Vagina (tissue), 2 donors: ENCODE data around the gene ZNF407. TPM values are rescaled to one million over a fixed set of nuclear protein-coding genes. Genes with fewer than 3 reads are reported as not detected.
A peak's percentile ranks its signal among the peaks of the same experiment; 100 is the strongest.

Experiments
- DNase-seq, 2 donors: peaks; one replicate each; pipeline ENCODE4 v3.0.0-alpha.2; 2017; ENCODE audit errors: extremely low spot score in 2 of 2
- H3K27ac ChIP-seq: fragments of 200-600 bp; sonication (generic); one replicate; pipeline ENCODE4 v1.5.1; 2019
- H3K27me3 ChIP-seq: fragments of 200-600 bp; sonication (generic); one replicate; pipeline ENCODE4 v1.5.1; 2019
- H3K36me3 ChIP-seq, 2 donors: fragments of 200-600 bp; sonication (generic); one replicate each; pipeline ENCODE4 v1.5.1; 2017 to 2019
- H3K4me1 ChIP-seq: fragments of 200-600 bp; sonication (generic); one replicate; pipeline ENCODE4 v1.5.1; 2019
- H3K4me3 ChIP-seq, 2 donors: fragments of 200-600 bp; sonication (generic); 1 replicate in 1 of 2; 2 replicates in 1 of 2; pipeline ENCODE4 v1.5.1; 2016 to 2019
- H3K9me3 ChIP-seq: fragments of 200-600 bp; sonication (generic); one replicate; pipeline ENCODE4 v1.5.1; 2019
- CTCF ChIP-seq, 3 experiments: fragments of 450-650 bp in 2 of 3; fragments of 200-600 bp in 1 of 3; sonication (generic) in 1 of 3; IDR thresholded peaks; one replicate each; pipeline ENCODE4 v1.5.1; 2017 to 2019; ENCODE audit warnings: antibody characterized with exemption in 3 of 3, mild to moderate bottlenecking in 2 of 3, moderate library complexity in 2 of 3
- POLR2A ChIP-seq, 2 donors: fragments of 450-650 bp; IDR thresholded peaks; one replicate each; pipeline ENCODE4 v1.6.1; 2017; ENCODE audit warnings: antibody characterized with exemption in 2 of 2, mild to moderate bottlenecking in 2 of 2, moderate library complexity in 2 of 2
- POLR2AphosphoS5 ChIP-seq, 2 donors: sonication (generic); formaldehyde crosslinking; IDR thresholded peaks; one replicate each; pipeline ENCODE4 v1.9.0; 2017; ENCODE audit warnings: antibody characterized with exemption in 2 of 2, mild to moderate bottlenecking in 2 of 2, low read depth in 1 of 2; ENCODE audit not compliant: insufficient read depth in 1 of 2
- intact Hi-C: fragments of 100-400 bp; cut with DNase I; formaldehyde crosslinking; loops from one replicate; pipeline ENCODE4 v1.15.1; 2023
- total RNA-seq: library from RNA; depleted of rRNA; stranded (reverse); fragments of >200 nt; gene quantifications from one replicate; pipeline ENCODE4 v1.2.3, GENCODE V29; 2016

ZNF407 gene
- total RNA-seq, 1 donor from 2014 or later, result 15.5 TPM

- intact Hi-C loops, result loop anchor here (10.0 kb wide), 1 partner anchor 1986 kb away; no protein-coding TSS in a partner anchor
- DNase-seq, result no peak
- Histone ChIP-seq H3K27me3 (no peaks in the 10 kb centered on the region), H3K9me3 (no peaks in the 10 kb centered on the region), H3K27ac (no peak overlapping the region), H3K4me3 (no peak overlapping the region), H3K4me1 (peaks cover 15% of the 10 kb centered on the region), H3K36me3 (no peaks in the 10 kb centered on the region)
- TF ChIP-seq POLR2AphosphoS5 (IDR thresholded peaks at IDR 0.05; ENCODE audit: insufficient read depth in 1 of 2, low read depth in 1 of 2), result no peak
- TF ChIP-seq POLR2A (IDR thresholded peaks at IDR 0.05), result no peak
- no peak for TF ChIP-seq CTCF (IDR thresholded peaks at IDR 0.05)
These were observed 352.8 kb downstream of the ZNF407 start for GRCh38 chr18:74950479-74950878.

GRCh38 chr18:74951165-74951760, 353.6 kb downstream of the ZNF407 start:
- intact Hi-C loops, result loop anchor here (10.0 kb wide), 1 partner anchor 1986 kb away; no protein-coding TSS in a partner anchor
- no peak for DNase-seq
- Histone ChIP-seq H3K36me3 (no peaks in the 10 kb centered on the region), H3K27ac (no peak overlapping the region), H3K4me3 (no peak overlapping the region), H3K9me3 (no peaks in the 10 kb centered on the region), H3K27me3 (no peaks in the 10 kb centered on the region), H3K4me1 (peaks cover 15% of the 10 kb centered on the region)
- TF ChIP-seq POLR2AphosphoS5 (IDR thresholded peaks at IDR 0.05; ENCODE audit: insufficient read depth in 1 of 2, low read depth in 1 of 2) (peak in 1 of 2 donors; percentile 51), POLR2A (IDR thresholded peaks at IDR 0.05) (no peak), CTCF (IDR thresholded peaks at IDR 0.05) (no peak)

- Histone ChIP-seq H3K27me3 (no peaks in the 10 kb centered on the region), H3K4me3 (no peak overlapping the region), H3K36me3 (no peaks in the 10 kb centered on the region), H3K4me1 (no peaks in the 10 kb centered on the region), H3K27ac (no peak overlapping the region), H3K9me3 (no peaks in the 10 kb centered on the region)
- intact Hi-C loops, result loop anchor here (10.0 kb wide), 1 partner anchor 1993 kb away; no protein-coding TSS in a partner anchor
- DNase-seq, result no peak
- no peak for TF ChIP-seq POLR2AphosphoS5 (IDR thresholded peaks at IDR 0.05; ENCODE audit: insufficient read depth in 1 of 2, low read depth in 1 of 2)
- TF ChIP-seq CTCF (IDR thresholded peaks at IDR 0.05), result no peak
- no peak for TF ChIP-seq POLR2A (IDR thresholded peaks at IDR 0.05)
These were observed 360.0 kb downstream of the ZNF407 start for GRCh38 chr18:74957588-74958224.

DNA sequence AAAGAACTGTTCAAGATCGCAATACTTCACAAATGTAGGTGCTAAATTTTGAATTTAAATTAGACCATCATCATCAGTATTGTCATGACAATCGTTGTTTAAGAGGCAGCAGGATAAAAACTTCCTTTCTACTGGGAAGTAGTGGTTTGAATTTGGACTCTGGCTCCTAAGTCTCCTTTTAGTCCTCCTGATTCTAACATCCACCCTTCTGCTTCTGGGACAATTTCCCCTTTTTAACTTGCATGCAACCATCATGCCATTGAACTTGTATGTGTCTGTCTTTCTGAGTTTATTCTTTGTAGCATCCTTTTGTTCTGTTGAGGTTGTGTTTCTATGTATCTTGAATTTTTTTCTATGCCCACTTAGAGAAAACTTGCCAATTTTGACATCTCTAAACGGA, 361.5 kb downstream of the ZNF407 start:
- intact Hi-C loops, result loop anchor here (10.0 kb wide), 1 partner anchor 1994 kb away; no protein-coding TSS in a partner anchor
- TF ChIP-seq POLR2AphosphoS5 (IDR thresholded peaks at IDR 0.05; ENCODE audit: insufficient read depth in 1 of 2, low read depth in 1 of 2), result no peak
- TF ChIP-seq CTCF (IDR thresholded peaks at IDR 0.05), result no peak
- no peak for TF ChIP-seq POLR2A (IDR thresholded peaks at IDR 0.05)
- H3K4me1 ChIP-seq, result no peaks in the 10 kb centered on the region
- H3K27me3 ChIP-seq, result no peaks in the 10 kb centered on the region
- H3K4me3 ChIP-seq, result no peak overlapping the region
- H3K9me3 ChIP-seq, result no peaks in the 10 kb centered on the region
- H3K27ac ChIP-seq, result no peak overlapping the region
- DNase-seq, result no peak
- no peaks in the 10 kb centered on the region for H3K36me3 ChIP-seq

- intact Hi-C loops, result no loop called here
- Histone ChIP-seq H3K27ac (no peak overlapping the region), H3K9me3 (no peaks in the 10 kb centered on the region), H3K36me3 (no peaks in the 10 kb centered on the region), H3K27me3 (no peaks in the 10 kb centered on the region), H3K4me3 (no peak overlapping the region), H3K4me1 (no peaks in the 10 kb centered on the region)
- DNase-seq, result no peak
- TF ChIP-seq POLR2AphosphoS5 (IDR thresholded peaks at IDR 0.05; ENCODE audit: insufficient read depth in 1 of 2, low read depth in 1 of 2), result no peak
- TF ChIP-seq CTCF (IDR thresholded peaks at IDR 0.05), result no peak
- no peak for TF ChIP-seq POLR2A (IDR thresholded peaks at IDR 0.05)
These were observed 363.9 kb downstream of the ZNF407 start for GRCh38 chr18:74961596-74961995.
